ENCODE results near the gene TSPO2. TPM values are rescaled to one million over a fixed set of nuclear protein-coding genes. Genes with fewer than 3 reads are reported as not detected.
A peak's percentile ranks its signal among the peaks of the same experiment; 100 is the strongest.
"Not testable (repeated sequence)": the region's sequence is repeated elsewhere in the genome, so short reads cannot be mapped to it uniquely, and the experiment has no call there.

TSPO2 gene
- total RNA-seq, 1 donor from 2014 or later = not detected

GRCh38 chr6:40999569-40999968 is 42.7 kb upstream of the TSPO2 start:
- no peak overlapping the region for H3K27ac ChIP-seq
- peaks cover 12% of the 10 kb centered on the region for H3K4me1 ChIP-seq
- TF ChIP-seq CTCF (IDR thresholded peaks at IDR 0.05) = peak; percentile 42
- no peak overlapping the region for H3K4me3 ChIP-seq
- ATAC-seq = peak; percentile 84
- no peak for DNase-seq
- intact Hi-C loops (cut with DNase I) = no loop called here
- H3K36me3 ChIP-seq = no peaks in the 10 kb centered on the region
- no peaks in the 10 kb centered on the region for H3K27me3 ChIP-seq
- H3K9me3 ChIP-seq = no peaks in the 10 kb centered on the region

- Histone ChIP-seq H3K4me3 (no peak overlapping the region), H3K27me3 (no peaks in the 10 kb centered on the region), H3K36me3 (no peaks in the 10 kb centered on the region), H3K4me1 (peaks cover 12% of the 10 kb centered on the region), H3K9me3 (no peaks in the 10 kb centered on the region), H3K27ac (no peak overlapping the region)
- DNase-seq (no peak), ATAC-seq (peak; percentile 60)
- TF ChIP-seq CTCF (IDR thresholded peaks at IDR 0.05) = no peak
- intact Hi-C loops (cut with DNase I) = no loop called here
Measured at GRCh38 chr6:41000248-41000647, 42.0 kb upstream of the TSPO2 start.

DNA sequence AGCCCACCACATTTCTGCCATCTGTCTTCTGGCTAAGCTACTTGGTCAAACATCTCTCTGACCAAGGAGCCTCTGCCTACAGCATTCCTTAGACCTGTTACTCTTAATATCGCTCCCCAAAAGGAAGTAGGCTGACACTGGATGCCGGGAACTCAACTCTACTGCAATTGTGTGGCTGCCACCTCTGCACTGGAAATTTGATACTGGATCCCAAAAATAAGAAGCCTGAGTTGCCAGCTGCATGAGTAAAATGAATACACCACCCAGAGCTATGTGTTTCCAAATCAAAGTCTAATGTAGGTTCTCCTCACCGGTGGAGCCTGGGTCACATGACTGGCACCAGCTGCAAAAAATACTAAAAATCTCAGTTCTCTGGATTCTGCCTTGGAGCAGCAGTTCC is 40.1 kb upstream of the TSPO2 start:
- DNase-seq (no peak), ATAC-seq (no peak)
- peaks cover 4% of the 10 kb centered on the region for H3K4me1 ChIP-seq
- no peaks in the 10 kb centered on the region for H3K36me3 ChIP-seq
- TF ChIP-seq CTCF (IDR thresholded peaks at IDR 0.05) = no peak
- no peaks in the 10 kb centered on the region for H3K9me3 ChIP-seq
- intact Hi-C loops (cut with DNase I) = no loop called here
- no peak overlapping the region for H3K27ac ChIP-seq
- H3K4me3 ChIP-seq = no peak overlapping the region
- no peaks in the 10 kb centered on the region for H3K27me3 ChIP-seq

- peak; percentile 73 for TF ChIP-seq CTCF (IDR thresholded peaks at IDR 0.05)
- DNase-seq; H3K9me3 ChIP-seq; H3K36me3 ChIP-seq; H3K4me1 ChIP-seq; intact Hi-C loops (cut with DNase I); H3K27ac ChIP-seq; H3K4me3 ChIP-seq; H3K27me3 ChIP-seq: not testable (repeated sequence)
- ATAC-seq = peak; percentile 91
Measured at GRCh38 chr6:41006217-41006616, 36.0 kb upstream of the TSPO2 start.

DNA sequence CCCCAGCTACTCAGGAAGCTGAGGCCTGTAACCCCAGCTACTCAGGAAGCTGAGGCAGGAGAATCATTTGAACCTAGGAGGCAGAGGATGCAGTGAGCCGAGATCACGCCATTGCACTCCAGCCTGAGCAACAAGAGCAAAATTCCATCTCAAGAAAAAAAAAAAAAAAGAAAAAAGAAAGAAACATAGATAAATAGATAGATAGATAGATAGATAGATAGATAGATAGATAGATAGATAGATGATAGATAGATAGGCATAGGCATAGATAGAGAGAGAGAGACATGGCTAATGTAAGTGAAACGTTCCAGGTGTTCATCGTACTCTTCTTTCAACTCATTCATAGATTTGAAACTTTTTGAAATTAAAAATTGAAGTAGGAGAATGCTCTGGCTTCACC is 35.3 kb upstream of the TSPO2 start:
- H3K4me3 ChIP-seq; H3K27ac ChIP-seq; H3K9me3 ChIP-seq; H3K4me1 ChIP-seq; H3K27me3 ChIP-seq; H3K36me3 ChIP-seq; ATAC-seq; intact Hi-C loops (cut with DNase I); DNase-seq: not testable (repeated sequence)

DNA sequence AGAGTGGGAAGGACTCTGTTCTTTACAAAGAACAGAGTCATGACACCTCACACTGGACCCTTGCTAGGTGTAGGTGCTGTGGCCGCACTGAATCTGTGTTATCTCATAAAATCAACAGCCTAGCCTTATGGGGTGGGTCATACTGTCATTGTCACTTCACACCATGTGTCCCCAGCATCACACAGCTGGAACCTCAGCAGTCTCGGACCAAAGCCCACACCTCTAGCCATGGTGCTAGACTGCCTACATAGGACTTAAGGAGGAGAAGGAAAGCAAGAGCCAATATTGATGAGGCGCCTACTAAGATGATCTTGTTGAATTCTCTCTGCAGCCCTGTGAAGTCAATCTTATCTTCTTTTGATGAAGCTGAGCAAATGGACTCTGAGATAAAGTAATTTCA is 34.3 kb upstream of the TSPO2 start:
- Histone ChIP-seq H3K27ac (no peak overlapping the region), H3K4me1 (no peaks in the 10 kb centered on the region), H3K36me3 (no peaks in the 10 kb centered on the region), H3K27me3 (no peaks in the 10 kb centered on the region), H3K4me3 (no peak overlapping the region), H3K9me3 (no peaks in the 10 kb centered on the region)
- TF ChIP-seq CTCF (IDR thresholded peaks at IDR 0.05) = no peak
- no peak for DNase-seq
- no peak for ATAC-seq
- intact Hi-C loops (cut with DNase I) = no loop called here
